HCT116 (cell line): ENCODE results near the gene LUZP2. TPM values are rescaled to one million over a fixed set of nuclear protein-coding genes. Genes with fewer than 3 reads are reported as not detected.

ENCODE experiments used
- ATAC-seq: fragments of 200-7000 bp; cut with Tn5 transposase; 2 replicates; pipeline ENCODE4 v1.9.1; 2020; ENCODE audit warnings: mild to moderate bottlenecking, moderate library complexity
- BruUV-seq: library from RNA; stranded (reverse); fragments of 400-500 nt; replicated peaks from 2 replicates; lab custom pipeline; 2021; lab: Mats Ljungman, UMichigan
- CTCF ChIA-PET: fragments of 300-600 bp; sonication (Branson Sonifier 250); formaldehyde crosslinking; loops from one replicate; lab custom pipeline; 2021; ENCODE audit warnings: antibody characterized with exemption; lab: Charles Lee
- POLR2A ChIA-PET: fragments of 300-600, 350-600 bp; sonication (Branson Sonifier 250); formaldehyde crosslinking; loops from one replicate; lab custom pipeline; 2021; ENCODE audit warnings: antibody characterized with exemption; lab: Charles Lee
- RAD21 ChIA-PET, 2 experiments: fragments of 300-600 bp; sonication (Branson Sonifier 250); formaldehyde crosslinking; loops; one replicate each; lab custom pipeline; 2023; ENCODE audit warnings: low total read pairs in 2 of 2; ENCODE audit not compliant: uncharacterized antibody in 2 of 2, unreplicated experiment in 2 of 2, low non-redundant PET in 1 of 2; lab: Charles Lee
- DNase-seq: peaks from one replicate; pipeline ENCODE4 v3.0.0-alpha.2; 2010; ENCODE audit warnings: low read depth, low spot score
- H2AFZ ChIP-seq: fragments of 200-600 bp; shearing (Covaris generic), sonication (generic); 2 replicates; pipeline ENCODE4 v1.6.1; 2017; ENCODE audit warnings: low read depth, mixed run types, mixed read lengths, antibody characterized with exemption, low read length; ENCODE audit not compliant: poor library complexity, severe bottlenecking
- H3K27ac ChIP-seq: 2 replicates; pipeline ENCODE4 v1.5.1; 2012; ENCODE audit warnings: low read depth, low read length
- H3K27me3 ChIP-seq: fragments of 200-600 bp; sonication (generic); 2 replicates; pipeline ENCODE4 v1.6.1; 2016; ENCODE audit warnings: mixed run types, low read length, mixed read lengths; ENCODE audit not compliant: insufficient read depth
- H3K36me3 ChIP-seq, 2 experiments: fragments of 200-500 bp in 1 of 2; fragments of 200-600 bp in 1 of 2; sonication (Bioruptor generic) in 1 of 2; sonication (generic) in 1 of 2; 2 replicates each; pipeline versions ENCODE4 v1.5.1 to v1.6.1; 2014 to 2016; ENCODE audit warnings: low read length in 2 of 2, inconsistent platforms in 1 of 2, mixed read lengths in 1 of 2, mixed run types in 1 of 2; ENCODE audit not compliant: insufficient read depth in 2 of 2, control insufficient read depth in 1 of 2
- H3K4me1 ChIP-seq, 2 experiments: fragments of 200-600 bp in 1 of 2; sonication (generic) in 1 of 2; 2 replicates each; pipeline versions ENCODE4 v1.5.1 to v1.6.1; 2012 to 2017; ENCODE audit warnings: low read length in 2 of 2, inconsistent platforms in 1 of 2, mild to moderate bottlenecking in 1 of 2, mixed read lengths in 1 of 2, mixed run types in 1 of 2, moderate library complexity in 1 of 2; ENCODE audit not compliant: insufficient read depth in 2 of 2, control insufficient read depth in 1 of 2
- H3K4me2 ChIP-seq: fragments of 200-600 bp; sonication (generic); 2 replicates; pipeline ENCODE4 v1.6.1; 2017; ENCODE audit warnings: mixed run types, low read length, mixed read lengths
- H3K4me3 ChIP-seq, 2 experiments: fragments of 200-600 bp in 1 of 2; sonication (generic) in 1 of 2; replicated peaks in 1 of 2; 2 replicates each; pipeline ENCODE4 v1.5.1; 2011 to 2016; ENCODE audit warnings: low read length in 2 of 2, control low read depth in 1 of 2, low read depth in 1 of 2, mild to moderate bottlenecking in 1 of 2, mixed read lengths in 1 of 2, mixed run types in 1 of 2
- H3K79me2 ChIP-seq: fragments of 200-600 bp; sonication (generic); 2 replicates; pipeline ENCODE4 v1.6.1; 2017; ENCODE audit warnings: mild to moderate bottlenecking, mixed run types, low read length, moderate library complexity, mixed read lengths; ENCODE audit not compliant: insufficient read depth
- H3K9ac ChIP-seq: fragments of 200-600 bp; sonication (generic); 2 replicates; pipeline ENCODE4 v1.6.1; 2016; ENCODE audit warnings: low read length, mixed read lengths
- H3K9me2 ChIP-seq: fragments of 200-600 bp; sonication (generic), shearing (Covaris generic); 2 replicates; pipeline ENCODE4 v1.6.1; 2017; ENCODE audit warnings: mixed run types, mild to moderate bottlenecking, moderate library complexity; ENCODE audit not compliant: insufficient read depth
- H3K9me3 ChIP-seq, 2 experiments: fragments of 200-500 bp in 1 of 2; fragments of 200-600 bp in 1 of 2; sonication (Bioruptor generic) in 1 of 2; sonication (generic) in 1 of 2; 2 replicates each; pipeline ENCODE4 v1.6.1; 2014 to 2017; ENCODE audit warnings: low read length in 2 of 2, mixed read lengths in 2 of 2, inconsistent platforms in 1 of 2, low read depth in 1 of 2, mild to moderate bottlenecking in 1 of 2, mixed run types in 1 of 2, moderate library complexity in 1 of 2; ENCODE audit not compliant: control insufficient read depth in 1 of 2, insufficient read depth in 1 of 2
- H4K20me1 ChIP-seq: fragments of 200-600 bp; sonication (generic), shearing (Covaris generic); 2 replicates; pipeline ENCODE4 v1.6.1; 2017; ENCODE audit warnings: mixed run types, mild to moderate bottlenecking, moderate library complexity; ENCODE audit not compliant: insufficient read depth
- CBX3 ChIP-seq: IDR thresholded peaks from 2 replicates; pipeline ENCODE4 v1.6.1; 2012; ENCODE audit warnings: low read depth
- CEBPB ChIP-seq: IDR thresholded peaks from 2 replicates; pipeline ENCODE4 v1.6.1; 2012; ENCODE audit warnings: low read depth
- EGR1 ChIP-seq: IDR thresholded peaks from 2 replicates; pipeline ENCODE4 v1.6.1; 2012; ENCODE audit warnings: low read depth
- FOSL1 ChIP-seq: IDR thresholded peaks from 2 replicates; pipeline ENCODE4 v1.6.1; 2012; ENCODE audit warnings: low read depth
- MAX ChIP-seq: IDR thresholded peaks from 2 replicates; pipeline ENCODE4 v1.6.1; 2012
- POLR2A ChIP-seq: IDR thresholded peaks from 2 replicates; pipeline ENCODE4 v1.7.0; 2011; ENCODE audit warnings: borderline replicate concordance; ENCODE audit not compliant: insufficient read depth, insufficient read length; ENCODE audit errors: extremely low read depth
- SIN3A ChIP-seq: IDR thresholded peaks from 2 replicates; pipeline ENCODE4 v1.6.1; 2012; ENCODE audit warnings: low read depth
- SP1 ChIP-seq: IDR thresholded peaks from 2 replicates; pipeline ENCODE4 v1.6.1; 2012; ENCODE audit warnings: low read depth
- SRF ChIP-seq: IDR thresholded peaks from 2 replicates; pipeline ENCODE4 v1.6.1; 2012; ENCODE audit warnings: low read depth
- YY1 ChIP-seq: IDR thresholded peaks from 2 replicates; pipeline ENCODE4 v1.6.1; 2011; ENCODE audit warnings: low read length, low read depth, moderate library complexity, mild to moderate bottlenecking; ENCODE audit not compliant: insufficient replicate concordance; ENCODE audit errors: extremely low read depth
- ZBTB33 ChIP-seq: IDR thresholded peaks from 2 replicates; pipeline ENCODE4 v1.6.1; 2011; ENCODE audit warnings: mild to moderate bottlenecking, low read length, moderate library complexity; ENCODE audit not compliant: insufficient replicate concordance; ENCODE audit errors: extremely low read depth
- ZFX ChIP-seq: fragments of 450-650 bp; IDR thresholded peaks from 2 replicates; pipeline ENCODE4 v1.6.1; 2017
- intact Hi-C: fragments of 100-400 bp; cut with micrococcal nuclease; formaldehyde crosslinking; loops from 2 replicates; pipeline ENCODE4 v1.10.0; 2022
- total RNA-seq: library from RNA; stranded (reverse); gene quantifications from one replicate; pipeline ENCODE4 v1.2.1, GENCODE V29; 2021; ENCODE audit not compliant: unreplicated experiment

LUZP2 gene
- total RNA-seq, 1 experiment from 2014 or later = not detected

- no peak overlapping the region for H3K9ac ChIP-seq
- BruUV-seq = no TSS peak
- TF ChIP-seq ZFX = no peak
- TF ChIP-seq POLR2A = no peak
- no peak for TF ChIP-seq YY1
- TF ChIP-seq SIN3A = no peak
- TF ChIP-seq CBX3 = no peak
- TF ChIP-seq EGR1 = no peak
- no peak for TF ChIP-seq SRF
- no peak for TF ChIP-seq MAX
- no peak for TF ChIP-seq SP1
- no peak for TF ChIP-seq FOSL1
- no peak for TF ChIP-seq ZBTB33
- no peak for TF ChIP-seq CEBPB
Measured at GRCh38 chr11:24781288-24781687, 284.4 kb downstream of the LUZP2 start.

More at GRCh38 chr11:24781288-24781687, 284.4 kb downstream of the LUZP2 start:
- DNase-seq (no peak), ATAC-seq (no peak)
- H3K79me2 ChIP-seq = no peaks in the 10 kb centered on the region
- POLR2A ChIA-PET = no interaction called here
- CTCF ChIA-PET = no interaction called here
- no peaks in the 10 kb centered on the region for H3K27me3 ChIP-seq
- no peaks in the 10 kb centered on the region for H3K4me1 ChIP-seq
- no peaks in the 10 kb centered on the region for H4K20me1 ChIP-seq
- no peak overlapping the region for H2AFZ ChIP-seq
- H3K9me2 ChIP-seq = no peaks in the 10 kb centered on the region
- intact Hi-C loops = no loop called here
- H3K36me3 ChIP-seq = no peaks in the 10 kb centered on the region
- no peak overlapping the region for H3K27ac ChIP-seq
- H3K4me2 ChIP-seq = no peak overlapping the region
- RAD21 ChIA-PET = no interaction called here
- H3K4me3 ChIP-seq = no peak overlapping the region
- H3K9me3 ChIP-seq = peaks cover 11 to 14% of the 10 kb centered on the region in 2 experiments
